HG02884 (cell line): ENCODE measurements around the gene ARL16.

Experiments used
- ATAC-seq: cut with Tn5 transposase; IDR thresholded peaks from one replicate; pipeline ENCODE4 v1.9.1; 2021; ENCODE audit warnings: mild to moderate bottlenecking, moderate library complexity; ENCODE audit not compliant: unreplicated experiment

The ARL16 gene

GRCh38 chr17:81648013-81648706 lies 35.4 kb downstream of the ARL16 start:
- ATAC-seq: no peak

DNA sequence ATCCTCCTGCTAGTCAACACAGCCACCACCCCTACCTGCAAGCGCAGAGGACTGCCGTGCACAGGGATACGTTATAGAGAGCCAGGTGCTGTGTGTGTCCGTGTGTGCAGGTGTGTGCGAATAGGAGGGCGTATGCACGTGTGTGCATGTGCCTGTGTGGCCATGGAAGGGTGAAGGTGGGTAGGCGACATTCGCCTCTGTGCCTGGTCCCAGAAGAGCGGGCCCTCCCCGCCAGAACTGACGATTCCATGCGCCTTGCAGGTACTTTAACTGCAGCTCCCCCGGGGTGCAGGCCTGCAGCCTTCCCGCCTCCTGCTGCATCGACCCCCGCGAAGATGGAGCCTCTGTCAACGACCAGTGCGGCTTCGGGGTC lies 36.0 kb downstream of the ARL16 start:
- no peak for ATAC-seq

- no peak for ATAC-seq
Measured at GRCh38 chr17:81646869-81647600, 36.6 kb downstream of the ARL16 start.

GRCh38 chr17:81644976-81645952 lies 38.3 kb downstream of the ARL16 start:
- no peak for ATAC-seq

GRCh38 chr17:81644496-81644895 lies 39.1 kb downstream of the ARL16 start:
- ATAC-seq: no peak

DNA sequence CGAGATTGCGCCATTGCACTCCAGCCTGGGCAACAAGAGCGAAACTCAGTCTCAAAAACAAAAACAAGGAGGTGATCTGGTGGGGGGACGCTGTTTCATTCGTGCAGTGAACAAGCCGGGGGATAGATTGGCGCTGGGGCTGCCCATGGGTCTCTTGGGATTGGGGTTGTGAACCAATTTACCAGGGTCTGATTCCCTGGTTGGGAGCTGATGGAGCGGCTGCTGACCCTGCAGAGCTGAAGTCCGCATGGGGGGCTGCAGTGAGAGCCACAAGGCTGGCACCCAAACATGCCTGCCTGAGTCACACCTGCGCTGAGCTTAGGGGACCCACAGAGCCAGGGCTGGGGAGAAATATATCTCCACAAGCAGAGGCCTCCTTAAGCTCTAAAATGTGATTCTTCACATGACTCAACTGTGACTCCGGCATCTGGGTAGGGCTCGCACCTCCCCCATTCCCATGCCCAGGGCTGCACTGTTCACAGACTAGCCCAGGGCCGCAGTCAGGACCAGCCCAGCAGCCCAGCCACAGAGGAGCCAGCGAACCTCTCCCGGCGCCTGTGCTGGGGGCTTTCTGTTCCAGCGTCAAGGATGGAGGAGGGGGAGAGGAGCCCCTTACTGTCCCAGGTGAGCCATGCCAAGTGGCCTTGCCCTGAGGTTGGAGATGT lies 41.6 kb downstream of the ARL16 start:
- ATAC-seq: no peak

- ATAC-seq: no peak
Measured at GRCh38 chr17:81640011-81640410, 43.6 kb downstream of the ARL16 start.

GRCh38 chr17:81638683-81639082 lies 44.9 kb downstream of the ARL16 start:
- ATAC-seq: no peak

GRCh38 chr17:81636505-81637288 lies 46.9 kb downstream of the ARL16 start, which contains the start of the genes NPLOC4 and TSPAN10:
TSS of gene NPLOC4 (minus strand) at chr17:81637112. CDS start at chr17:81636930, 182 bp downstream.
TSS of gene TSPAN10 (plus strand) at chr17:81637196. CDS start at chr17:81642413, 5,217 bp downstream.
- ATAC-seq: no peak

DNA sequence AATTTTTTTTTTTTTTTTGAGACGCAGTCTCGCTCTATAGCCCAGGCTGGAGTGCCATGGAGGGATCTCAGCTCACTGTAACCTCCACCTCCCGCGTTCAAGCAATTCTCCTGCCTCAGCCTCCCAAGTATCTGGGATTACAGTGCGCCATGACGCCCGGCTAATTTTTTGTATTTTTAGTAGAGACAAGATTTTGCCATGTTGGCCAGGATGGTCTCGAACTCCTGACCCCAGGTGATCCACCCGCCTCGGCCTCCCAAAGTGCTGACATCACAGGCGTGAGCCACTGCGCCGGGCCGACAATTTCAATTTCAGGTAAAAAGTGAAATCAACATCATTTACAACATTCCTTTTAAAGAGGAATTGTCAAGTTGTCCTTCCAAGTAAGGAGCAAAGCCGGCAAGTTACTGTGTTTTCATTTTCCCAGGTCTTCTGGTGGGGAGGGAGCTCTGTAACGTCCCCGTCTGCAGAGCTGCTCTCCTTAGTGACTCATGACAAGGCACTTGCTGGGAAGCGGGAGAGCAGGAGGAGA lies 47.6 kb downstream of the ARL16 start:
- no peak for ATAC-seq

DNA sequence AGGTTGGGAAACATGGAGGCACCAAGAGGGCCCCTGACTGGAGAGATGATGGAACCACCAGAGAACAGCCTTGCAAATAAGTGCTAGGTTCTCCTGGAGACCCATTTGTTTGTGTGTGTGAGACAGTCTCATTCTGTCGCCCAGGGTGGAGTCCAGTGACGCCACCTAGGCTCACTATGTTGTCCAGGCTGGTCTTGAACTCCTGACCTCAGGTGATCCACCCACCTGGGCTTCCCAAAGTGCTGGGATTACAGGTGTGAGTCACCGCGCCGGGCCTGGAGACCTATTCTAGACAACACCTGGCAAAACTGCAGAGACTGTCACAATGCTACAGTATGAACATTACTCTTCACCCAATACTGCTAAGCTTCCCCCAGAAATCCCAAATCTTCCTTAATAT lies 48.2 kb downstream of the ARL16 start:
- ATAC-seq: no peak

DNA sequence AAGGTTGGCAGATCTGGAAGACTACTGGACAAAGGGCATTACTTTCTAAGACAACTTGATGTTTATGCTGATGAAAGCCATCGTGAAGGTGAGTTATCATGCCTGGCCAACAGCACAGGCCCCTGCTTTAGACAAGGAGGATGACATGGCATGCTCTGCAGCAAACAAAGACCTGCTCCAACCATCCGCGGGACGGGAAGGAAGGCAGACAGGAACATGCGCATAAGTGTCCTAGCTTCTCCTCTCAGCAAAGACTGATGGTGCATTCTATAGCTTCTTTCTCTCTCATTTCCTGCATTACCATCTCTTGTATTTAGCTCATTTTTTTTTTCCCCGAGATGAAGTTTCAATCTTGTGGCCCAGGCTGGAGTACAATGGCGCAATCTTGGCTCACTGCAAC lies 52.1 kb downstream of the ARL16 start:
- no peak for ATAC-seq
